ENCODE results near the gene TUG1. TPM values are rescaled to one million over a fixed set of nuclear protein-coding genes. Genes with fewer than 3 reads are reported as not detected.

TUG1 gene
- total and polyA plus RNA-seq, 2 of the 4 experiments (the other 2 are of a cell fraction) = 60.6 to 68.8 TPM

Small RNAs within 50 kb of the gene (microRNA-seq; reads per million reads assigned to microRNA genes)
- gene RF01892 (ENCODE audit: insufficient read depth, insufficient read length) = not detected

Small RNAs within 50 kb of the gene (small RNA-seq; reads per million reads assigned to genes)
- gene RF01892 = 0 reads per million in 5 experiments

Other genes with a start within 250 kb of the TUG1 start
- gene MORC2, start 491 bp upstream of the TUG1 start, total RNA-seq (2012; rRNA removed) = 20.6 and 24.7 TPM in 2 replicates
- 12.8 and 15.8 TPM in 2 replicates for gene MORC2, start 491 bp upstream of the TUG1 start, polyA plus RNA-seq (2012; rRNA removed)
- gene SMTN, start 112.1 kb downstream of the TUG1 start, total RNA-seq (2012; rRNA removed) = 47.2 and 53.6 TPM in 2 replicates
- gene SMTN, start 112.1 kb downstream of the TUG1 start, polyA plus RNA-seq (2012; rRNA removed) = 63.7 and 65.1 TPM in 2 replicates
- 36.1 and 46.2 TPM in 2 replicates for gene SELENOM, start 138.3 kb downstream of the TUG1 start, total RNA-seq (2012; rRNA removed)
- gene SELENOM, start 138.3 kb downstream of the TUG1 start, polyA plus RNA-seq (2012; rRNA removed) = 270 and 369 TPM in 2 replicates
- gene INPP5J, start 153.7 kb downstream of the TUG1 start, total RNA-seq (2012; rRNA removed) = 0.28 and 0.36 TPM in 2 replicates
- gene INPP5J, start 153.7 kb downstream of the TUG1 start, polyA plus RNA-seq (2012; rRNA removed) = 2.0 and 2.2 TPM in 2 replicates
- under 0.01 TPM in 1 of 2 replicates, not detected in the other for gene PLA2G3, start 171.2 kb downstream of the TUG1 start, total RNA-seq (2012; rRNA removed)
- 0.07 and 0.12 TPM in 2 replicates for gene PLA2G3, start 171.2 kb downstream of the TUG1 start, polyA plus RNA-seq (2012; rRNA removed)
- 30.3 and 34.2 TPM in 2 replicates for gene RNF185, start 190.9 kb downstream of the TUG1 start, total RNA-seq (2012; rRNA removed)
- gene RNF185, start 190.9 kb downstream of the TUG1 start, polyA plus RNA-seq (2012; rRNA removed) = 33.6 and 38.7 TPM in 2 replicates
- gene LIMK2, start 243.0 kb downstream of the TUG1 start, total RNA-seq (2012; rRNA removed) = 25.0 and 31.9 TPM in 2 replicates
- gene LIMK2, start 243.0 kb downstream of the TUG1 start, polyA plus RNA-seq (2012; rRNA removed) = 14.0 and 14.5 TPM in 2 replicates

Data from IMR-90 (cell line).